HL-60/S4 (cell line): ENCODE results near the gene GADD45G.

ENCODE experiments used
- in situ Hi-C: fragments of 300-500 bp; cut with MboI; formaldehyde crosslinking; loops from 2 replicates; pipeline ENCODE4 v1.14.3; 2022; ENCODE audit warnings: low sequenced_read_pairs

Gene GADD45G

DNA sequence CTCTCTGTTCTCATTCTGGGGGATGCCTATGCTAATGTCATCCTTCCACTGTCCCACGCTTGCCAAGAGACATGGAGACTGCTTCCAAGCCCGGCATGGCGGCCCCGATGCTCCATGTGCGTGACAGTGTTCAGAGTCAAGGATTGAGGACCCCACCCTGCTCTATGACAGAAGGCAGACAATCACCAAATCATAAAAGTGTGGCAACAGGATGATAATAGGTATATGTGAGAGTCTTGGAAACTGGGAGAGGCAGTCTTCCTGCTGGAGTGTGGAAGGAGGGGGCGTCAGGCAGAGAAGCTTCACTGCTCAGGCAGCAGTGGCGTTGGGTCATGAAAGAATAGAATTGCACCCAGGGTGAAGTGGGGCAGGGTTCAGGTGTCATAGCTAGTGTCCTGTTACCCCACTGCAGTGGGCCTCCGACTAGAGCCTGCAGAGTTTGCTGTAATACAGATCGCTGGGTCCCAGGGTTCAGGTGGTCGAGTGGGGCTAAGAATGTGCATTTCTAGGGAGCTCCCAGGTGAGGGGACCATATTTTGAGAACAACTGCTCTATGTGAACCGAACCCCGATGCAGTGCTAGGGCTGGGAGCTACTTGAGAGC, 12.5 kb upstream of the GADD45G start:
- in situ Hi-C loops = no loop called here

DNA sequence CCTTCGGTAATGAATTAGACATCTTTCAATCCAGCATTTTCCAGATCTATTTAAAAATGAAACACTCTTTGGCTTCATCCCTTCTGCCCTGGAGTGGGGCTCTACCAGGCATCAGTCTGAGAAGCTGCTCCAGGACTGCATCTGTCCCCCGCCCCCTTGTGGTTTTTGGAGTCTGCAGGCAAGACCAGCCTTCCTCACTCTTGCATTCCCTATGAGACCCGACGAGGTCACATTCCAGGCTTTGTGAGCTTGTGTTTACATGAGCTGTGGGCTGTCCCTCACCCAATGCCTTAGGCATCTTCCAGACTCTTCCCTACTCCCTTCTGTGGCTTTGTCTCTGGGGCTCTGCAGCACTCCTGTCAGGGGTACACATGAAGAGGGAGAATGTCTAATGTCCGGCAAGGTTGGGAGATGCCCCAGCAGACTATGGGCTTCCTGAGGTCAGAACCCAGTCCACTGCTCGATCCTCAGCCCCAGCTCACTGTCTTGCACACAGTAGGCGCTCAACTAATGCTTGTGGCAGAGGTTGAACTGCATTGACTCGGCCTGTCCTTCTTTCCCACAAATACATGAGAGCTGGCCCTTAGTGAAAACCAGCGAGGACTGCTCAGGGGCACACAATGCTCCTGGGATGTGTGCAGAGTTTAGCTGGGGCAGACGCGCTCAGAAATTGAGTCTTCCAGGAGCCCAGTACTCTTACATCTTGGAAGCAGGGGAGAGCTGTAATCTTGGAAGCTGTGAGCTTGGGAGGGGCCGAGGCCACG, 11.7 kb upstream of the GADD45G start:
- in situ Hi-C loops = no loop called here

GRCh38 chr9:89593727-89594427, 10.9 kb upstream of the GADD45G start:
- in situ Hi-C loops = no loop called here

DNA sequence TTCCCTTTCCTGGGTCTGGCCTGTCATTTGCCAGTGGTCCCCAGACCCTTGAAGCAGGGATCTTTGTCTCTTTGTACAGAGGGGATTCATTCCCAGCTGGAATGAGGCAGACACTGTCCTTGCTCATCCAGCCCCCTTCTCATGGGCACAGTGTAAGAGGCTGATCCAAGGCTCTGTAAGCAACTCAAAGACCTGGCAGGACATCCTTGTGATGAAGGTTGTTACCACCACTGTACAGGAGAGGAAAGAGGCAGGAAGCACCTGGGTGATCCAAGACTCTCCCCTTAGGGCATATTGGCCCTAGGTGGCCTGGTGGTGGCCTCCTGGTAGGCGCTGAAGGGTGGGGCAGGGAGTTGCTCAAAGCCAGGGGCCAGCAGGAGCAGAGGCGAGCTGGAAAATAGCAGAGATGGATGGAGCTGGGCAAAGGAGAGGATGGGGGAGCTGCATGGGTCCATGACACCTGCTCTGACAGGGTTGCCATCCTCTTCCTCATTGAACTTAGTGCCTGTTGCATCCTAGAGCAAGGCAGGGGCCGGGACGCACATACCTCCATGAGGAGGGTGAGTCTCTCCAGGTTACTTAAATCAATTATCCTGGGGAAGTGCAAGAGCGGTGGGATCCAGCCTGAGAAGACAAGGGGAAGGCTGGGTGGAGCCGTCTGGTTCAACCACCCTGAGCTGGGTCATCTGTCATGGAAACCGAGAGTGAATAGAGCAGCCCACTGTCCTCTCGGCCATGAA, 9.8 kb upstream of the GADD45G start:
- in situ Hi-C loops = loop anchor here (5.0 kb wide), 1 partner anchor 507 kb away; no protein-coding TSS in a partner anchor

DNA sequence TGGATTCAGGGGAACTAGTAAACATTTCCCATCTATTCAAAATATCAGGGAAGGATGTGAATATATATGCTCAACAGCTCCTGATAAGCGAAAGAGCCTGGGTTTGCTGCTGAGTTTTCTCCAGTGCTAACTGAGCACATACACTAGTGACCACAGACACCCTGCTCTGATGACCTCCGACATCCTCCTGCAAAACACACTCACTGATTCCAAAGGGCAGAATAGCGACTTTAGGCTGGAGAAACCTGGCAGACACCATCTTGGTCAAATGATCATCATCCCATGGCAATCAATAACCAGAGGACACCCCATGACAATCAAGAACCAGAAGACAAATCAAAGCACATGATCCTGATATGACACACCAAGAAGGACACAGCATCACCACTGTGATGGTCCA, 9.2 kb upstream of the GADD45G start:
- in situ Hi-C loops = loop anchor here (5.0 kb wide), 1 partner anchor 507 kb away; no protein-coding TSS in a partner anchor

- in situ Hi-C loops = loop anchor here (5.0 kb wide), 1 partner anchor 505 kb away; no protein-coding TSS in a partner anchor
Observed at GRCh38 chr9:89596937-89597555, 7.8 kb upstream of the GADD45G start.

DNA sequence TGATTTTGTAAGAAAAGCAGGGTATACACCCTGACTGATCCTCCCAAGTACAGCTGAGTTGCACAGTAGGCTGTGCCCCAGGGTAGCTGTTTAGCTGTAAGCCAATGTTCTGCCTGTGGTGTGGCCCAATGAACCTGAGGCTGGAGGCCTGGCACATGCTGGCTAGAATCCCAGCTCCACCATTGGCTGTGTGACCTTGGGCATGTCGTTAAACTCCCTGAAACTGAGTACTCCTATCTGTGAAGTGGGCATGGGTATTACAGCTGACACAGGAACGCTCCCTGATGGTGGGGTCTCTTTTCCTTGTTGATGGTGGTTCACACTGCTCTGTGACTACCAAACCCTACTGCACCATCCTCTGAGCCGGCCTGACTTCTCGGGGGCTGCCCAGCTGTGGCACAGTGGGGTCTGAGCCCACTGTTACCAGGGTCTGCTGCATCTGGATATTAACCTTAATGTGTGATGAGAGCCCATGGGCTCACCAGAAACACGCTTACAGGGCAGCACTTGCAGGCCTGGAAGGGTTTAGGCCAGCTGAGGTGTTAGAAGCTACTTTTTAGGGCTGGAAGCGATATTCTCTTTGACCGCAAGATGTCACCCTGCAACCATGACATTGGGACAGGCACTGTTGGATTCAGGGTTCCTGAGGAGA, 7.0 kb upstream of the GADD45G start:
- in situ Hi-C loops = loop anchor here (5.0 kb wide), 1 partner anchor 504 kb away; no protein-coding TSS in a partner anchor

DNA sequence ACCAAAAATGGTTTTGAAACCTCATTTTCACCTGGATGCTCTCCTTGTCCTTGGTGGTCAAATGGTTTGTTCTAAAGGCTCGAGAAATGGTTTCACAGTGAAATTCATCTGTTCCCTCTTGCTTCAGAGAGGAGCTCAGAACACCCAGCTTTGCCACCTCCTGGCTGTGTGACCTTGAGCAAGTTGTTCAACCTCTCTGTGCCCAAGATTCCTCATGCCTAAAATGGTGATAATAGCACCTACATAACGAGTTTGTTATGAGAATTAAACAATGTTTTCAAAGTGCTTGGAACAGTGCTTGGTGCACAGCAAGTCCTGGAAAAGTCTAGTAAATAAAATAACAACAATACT, 6.5 kb upstream of the GADD45G start:
- in situ Hi-C loops = loop anchor here (5.0 kb wide), 1 partner anchor 504 kb away; no protein-coding TSS in a partner anchor

DNA sequence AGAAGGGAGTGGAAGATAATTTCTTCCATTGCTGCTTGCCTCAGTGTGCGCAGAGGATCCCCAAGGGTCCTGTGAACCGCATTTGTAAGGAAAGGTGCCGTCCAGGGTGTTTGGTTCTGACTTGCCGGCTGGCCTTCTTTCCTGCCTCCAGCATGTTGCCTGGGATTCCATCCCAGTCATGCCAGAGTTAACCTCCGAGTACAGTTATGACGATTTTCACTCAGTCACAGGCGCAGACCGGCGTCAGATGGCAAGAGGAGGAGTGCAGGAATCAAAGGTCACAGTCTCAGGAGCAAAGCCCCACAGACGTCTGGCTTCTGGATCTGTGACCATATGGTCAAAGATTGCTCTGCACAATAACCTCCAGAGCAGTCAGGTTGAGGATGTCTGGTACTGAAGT, 5.9 kb upstream of the GADD45G start:
- in situ Hi-C loops = loop anchor here (5.0 kb wide), 1 partner anchor 503 kb away; no protein-coding TSS in a partner anchor

GRCh38 chr9:89600831-89601230, 4.0 kb upstream of the GADD45G start:
- in situ Hi-C loops = loop anchor here (25.0 kb wide), 1 partner anchor 186 kb away; no protein-coding TSS in a partner anchor

GRCh38 chr9:89601306-89601705, 3.5 kb upstream of the GADD45G start:
- in situ Hi-C loops = loop anchor here (25.0 kb wide), 1 partner anchor 186 kb away; no protein-coding TSS in a partner anchor

GRCh38 chr9:89601856-89602562, 2.8 kb upstream of the GADD45G start:
- in situ Hi-C loops = loop anchor here (25.0 kb wide), 1 partner anchor 185 kb away; no protein-coding TSS in a partner anchor

GRCh38 chr9:89602978-89603766, 1.6 kb upstream of the GADD45G start:
- in situ Hi-C loops = loop anchor here (25.0 kb wide), 1 partner anchor 184 kb away; no protein-coding TSS in a partner anchor

DNA sequence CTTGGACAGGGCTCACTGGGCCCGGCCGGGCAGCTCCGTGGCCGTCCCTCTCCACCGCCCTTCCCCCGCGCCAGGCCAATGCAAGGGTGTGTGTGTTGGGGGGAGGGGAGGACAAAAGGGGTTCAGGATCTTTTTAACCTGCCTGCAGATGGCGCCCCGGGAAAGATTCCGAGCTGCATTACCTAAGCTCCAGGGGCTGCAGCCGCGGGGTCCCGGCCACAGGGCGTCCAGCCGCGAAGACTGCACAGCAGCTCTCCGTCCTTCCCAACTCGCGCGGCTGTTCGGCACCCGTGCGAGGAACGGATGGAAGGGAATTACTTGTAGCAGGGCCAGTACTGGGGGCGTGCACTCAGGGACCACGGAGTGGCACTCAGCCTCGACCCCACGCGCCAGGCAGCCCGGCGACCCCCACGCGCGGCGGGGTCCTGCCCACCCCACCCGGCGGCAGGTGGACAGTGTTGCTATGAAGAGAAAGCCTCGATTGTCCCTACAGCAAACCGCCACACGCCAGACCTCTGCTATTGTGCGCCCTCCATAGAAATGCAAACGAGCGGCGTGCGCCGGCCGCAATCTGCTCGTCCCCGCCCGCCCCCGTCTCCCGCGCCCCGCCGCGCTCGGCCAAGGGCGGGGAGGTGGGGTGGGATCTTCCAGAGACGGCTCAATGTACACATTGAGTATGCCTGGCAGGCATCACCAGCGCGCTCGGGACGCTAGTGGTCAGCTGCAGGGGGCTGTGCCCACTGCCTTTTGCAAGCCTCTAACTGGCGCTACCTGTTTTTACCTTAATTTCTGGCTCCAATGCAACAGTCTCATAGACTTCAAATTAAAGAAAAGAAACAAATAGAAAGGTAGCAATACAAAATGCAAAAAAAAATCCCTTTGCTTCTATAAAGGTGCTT, 796 bp upstream of the GADD45G start:
- in situ Hi-C loops = loop anchor here (25.0 kb wide), 1 partner anchor 183 kb away; no protein-coding TSS in a partner anchor

GRCh38 chr9:89605465-89606048, 745 bp downstream of the GADD45G start:
- in situ Hi-C loops = loop anchor here (25.0 kb wide), 1 partner anchor 182 kb away; no protein-coding TSS in a partner anchor

- in situ Hi-C loops = loop anchor here (25.0 kb wide), 1 partner anchor 181 kb away; no protein-coding TSS in a partner anchor
Observed at GRCh38 chr9:89606049-89606623, 1.3 kb downstream of the GADD45G start.
